ENCODE measurements around the gene PRELID3B.
A peak's percentile ranks its signal among the peaks of the same experiment; 100 is the strongest.
"Not testable (repeated sequence)": the region's sequence is repeated elsewhere in the genome, so short reads cannot be mapped to it uniquely, and the experiment has no call there.

PRELID3B gene

GRCh38 chr20:59048681-59049030 is 6.1 kb upstream of the PRELID3B start:
- DNase-seq (ENCODE audit: low read depth) = no peak

- no peak for DNase-seq (ENCODE audit: low read depth)
Measured at GRCh38 chr20:59047938-59048680, 5.5 kb upstream of the PRELID3B start.

GRCh38 chr20:59046862-59047261 is 4.3 kb upstream of the PRELID3B start:
- DNase-seq (ENCODE audit: low read depth) = no peak

GRCh38 chr20:59044796-59045195 is 2.2 kb upstream of the PRELID3B start:
- no peak for DNase-seq (ENCODE audit: low read depth)

- no peak for DNase-seq (ENCODE audit: low read depth)
Measured at GRCh38 chr20:59044295-59044694, 1.7 kb upstream of the PRELID3B start.

GRCh38 chr20:59043698-59044097 is 1.1 kb upstream of the PRELID3B start:
- DNase-seq (ENCODE audit: low read depth) = no peak

- peak; percentile 90 for DNase-seq (ENCODE audit: low read depth)
Measured at GRCh38 chr20:59042796-59043631, 428 bp upstream of the PRELID3B start.

- DNase-seq (ENCODE audit: low read depth) = not testable (repeated sequence)
Measured at GRCh38 chr20:59041487-59041886, 1.1 kb downstream of the PRELID3B start.

GRCh38 chr20:59040667-59041066 is 1.9 kb downstream of the PRELID3B start:
- no peak for DNase-seq (ENCODE audit: low read depth)

GRCh38 chr20:59039233-59039632 is 3.4 kb downstream of the PRELID3B start:
- DNase-seq (ENCODE audit: low read depth) = no peak

- DNase-seq (ENCODE audit: low read depth) = no peak
Measured at GRCh38 chr20:59037386-59037785, 5.2 kb downstream of the PRELID3B start.

GRCh38 chr20:59035381-59035780 is 7.2 kb downstream of the PRELID3B start:
- no peak for DNase-seq (ENCODE audit: low read depth)

- DNase-seq (ENCODE audit: low read depth) = no peak
Measured at GRCh38 chr20:59033616-59034165, 8.9 kb downstream of the PRELID3B start.

GRCh38 chr20:59033093-59033492 is 9.5 kb downstream of the PRELID3B start:
- DNase-seq (ENCODE audit: low read depth) = no peak

GRCh38 chr20:59032713-59033059 is 9.9 kb downstream of the PRELID3B start:
- DNase-seq (ENCODE audit: low read depth) = no peak

GRCh38 chr20:59032023-59032712 is 10.4 kb downstream of the PRELID3B start, which contains the start of gene ATP5F1E:
TSS of gene ATP5F1E (minus strand) at chr20:59032335. CDS start at chr20:59032251, 84 bp downstream.
- peak; percentile 95 for DNase-seq (ENCODE audit: low read depth)

- DNase-seq (ENCODE audit: low read depth) = no peak
Measured at GRCh38 chr20:59031564-59032022, 11.0 kb downstream of the PRELID3B start.

GRCh38 chr20:59030911-59031563 is 11.5 kb downstream of the PRELID3B start:
- no peak for DNase-seq (ENCODE audit: low read depth)

- no peak for DNase-seq (ENCODE audit: low read depth)
Measured at GRCh38 chr20:59028812-59029211, 13.8 kb downstream of the PRELID3B start.

GRCh38 chr20:59027741-59028320 is 14.8 kb downstream of the PRELID3B start:
- no peak for DNase-seq (ENCODE audit: low read depth)
